Activated CD8-positive, alpha-beta memory T cell treated with anti-CD3 and anti-CD28 coated beads for 48 hours (primary cell): ENCODE data around the gene PPP1R37.
"Not testable (repeated sequence)": the region's sequence is repeated elsewhere in the genome, so short reads cannot be mapped to it uniquely, and the experiment has no call there.

Experiments
- DNase-seq, 3 experiments: peaks; one replicate each; pipeline ENCODE4 v3.0.0-alpha.2; 2020; ENCODE audit warnings: low read depth in 2 of 3, low spot score in 2 of 3

PPP1R37 gene

GRCh38 chr19:45094707-45095106, 1.7 kb downstream of the PPP1R37 start:
- DNase-seq = no peak

GRCh38 chr19:45095496-45096413, 2.8 kb downstream of the PPP1R37 start:
- no peak for DNase-seq

- DNase-seq = no peak
These were observed 3.7 kb downstream of the PPP1R37 start for GRCh38 chr19:45096700-45097099.

- DNase-seq = no peak
These were observed 4.4 kb downstream of the PPP1R37 start for GRCh38 chr19:45097450-45097775.

- no peak for DNase-seq
These were observed 5.0 kb downstream of the PPP1R37 start for GRCh38 chr19:45097776-45098520.

- no peak for DNase-seq
These were observed 5.8 kb downstream of the PPP1R37 start for GRCh38 chr19:45098521-45099466.

- DNase-seq = no peak
These were observed 6.7 kb downstream of the PPP1R37 start for GRCh38 chr19:45099467-45100191.

- DNase-seq = no peak
These were observed 7.2 kb downstream of the PPP1R37 start for GRCh38 chr19:45100201-45100600.

- DNase-seq = no peak
These were observed 7.9 kb downstream of the PPP1R37 start for GRCh38 chr19:45100846-45101252.

- no peak for DNase-seq
These were observed 8.8 kb downstream of the PPP1R37 start for GRCh38 chr19:45101806-45102205.

GRCh38 chr19:45102481-45102880, 9.5 kb downstream of the PPP1R37 start:
- no peak for DNase-seq

GRCh38 chr19:45103156-45103507, 10.2 kb downstream of the PPP1R37 start:
- DNase-seq = no peak

GRCh38 chr19:45103508-45104319, 10.7 kb downstream of the PPP1R37 start:
- no peak for DNase-seq

- no peak for DNase-seq
These were observed 11.8 kb downstream of the PPP1R37 start for GRCh38 chr19:45104658-45105349.

- not testable (repeated sequence) for DNase-seq
These were observed 13.4 kb downstream of the PPP1R37 start for GRCh38 chr19:45106363-45106762.

GRCh38 chr19:45107621-45108150, 14.7 kb downstream of the PPP1R37 start:
- no peak for DNase-seq

- no peak for DNase-seq
These were observed 17.9 kb downstream of the PPP1R37 start for GRCh38 chr19:45110851-45111266.

GRCh38 chr19:45112111-45112827, 19.3 kb downstream of the PPP1R37 start:
- DNase-seq = no peak
